Stimulated activated CD8-positive, alpha-beta memory T cell treated with anti-CD3 and anti-CD28 coated beads, Interleukin-4, amount 100 ng/mL, for 4 hours (primary cell): ENCODE data around the gene SNAP47.
A peak's percentile ranks its signal among the peaks of the same experiment; 100 is the strongest.
"Not testable (repeated sequence)": the region's sequence is repeated elsewhere in the genome, so short reads cannot be mapped to it uniquely, and the experiment has no call there.

Experiments
- DNase-seq, 2 donors: peaks; one replicate each; pipeline ENCODE4 v3.0.0-alpha.2; 2020; ENCODE audit warnings: low read depth in 2 of 2, low spot score in 1 of 2

The SNAP47 gene

GRCh38 chr1:227734856-227735538 is at the start of gene SNAP47, which contains the start of gene JMJD4:
SNAP47 (plus strand) TSS chr1:227735435; CDS start chr1:227747737, 12,302 bp downstream.
JMJD4 (minus strand) TSS chr1:227735302; CDS start chr1:227735273, 29 bp downstream.
- DNase-seq, result peak; percentile 79 to 83

- no peak for DNase-seq
Observed at GRCh38 chr1:227685807-227686206, 49.4 kb upstream of the SNAP47 start.

GRCh38 chr1:227697321-227697864 is 37.8 kb upstream of the SNAP47 start:
- DNase-seq, result no peak

- not testable (repeated sequence) for DNase-seq
Observed at GRCh38 chr1:227701631-227702030, 33.6 kb upstream of the SNAP47 start.

GRCh38 chr1:227707846-227708245 is 27.4 kb upstream of the SNAP47 start:
- no peak for DNase-seq

GRCh38 chr1:227709451-227709850 is 25.8 kb upstream of the SNAP47 start:
- DNase-seq, result no peak

- not testable (repeated sequence) for DNase-seq
Observed at GRCh38 chr1:227710474-227710873, 24.8 kb upstream of the SNAP47 start.

GRCh38 chr1:227712648-227713047 is 22.6 kb upstream of the SNAP47 start:
- DNase-seq, result no peak

GRCh38 chr1:227718932-227719331 is 16.3 kb upstream of the SNAP47 start:
- no peak for DNase-seq

- no peak for DNase-seq
Observed at GRCh38 chr1:227723474-227723873, 11.8 kb upstream of the SNAP47 start.

- DNase-seq, result no peak
Observed at GRCh38 chr1:227725046-227725445, 10.2 kb upstream of the SNAP47 start.

- DNase-seq, result no peak
Observed at GRCh38 chr1:227726318-227726717, 8.9 kb upstream of the SNAP47 start.

- DNase-seq, result no peak
Observed at GRCh38 chr1:227726924-227727599, 8.2 kb upstream of the SNAP47 start.

GRCh38 chr1:227728059-227728891 is 7.0 kb upstream of the SNAP47 start:
- peak in 1 of 2 donors; percentile 43 for DNase-seq

- no peak for DNase-seq
Observed at GRCh38 chr1:227728892-227729143, 6.4 kb upstream of the SNAP47 start.

- no peak for DNase-seq
Observed at GRCh38 chr1:227729144-227729880, 5.9 kb upstream of the SNAP47 start.

GRCh38 chr1:227729881-227730629 is 5.2 kb upstream of the SNAP47 start:
- DNase-seq, result no peak

- DNase-seq, result no peak
Observed at GRCh38 chr1:227730630-227731151, 4.5 kb upstream of the SNAP47 start.

- DNase-seq, result no peak
Observed at GRCh38 chr1:227731241-227731677, 4.0 kb upstream of the SNAP47 start.
